Central memory CD8-positive, alpha-beta T cell (primary cell): Measurements from ENCODE around the gene SCP2.

Source experiments
- ATAC-seq: fragments of 150-1000 bp; cut with Tn5 transposase; replicated peaks from 2 replicates; pipeline ENCODE4 v1.10.0; 2022; ENCODE audit warnings: mild to moderate bottlenecking, moderate FRiP score, moderate number of reproducible peaks; ENCODE audit not compliant: poor library complexity, severe bottlenecking; ENCODE audit errors: extremely low read depth
- DNase-seq, 2 donors: peaks; one replicate each; pipeline ENCODE4 v3.0.0; 2021; ENCODE audit warnings: low spot score in 2 of 2
- H3K27ac Mint-ChIP-seq: one replicate; pipeline ENCODE4 v1.8.0; 2022; ENCODE audit warnings: low read depth, mild to moderate bottlenecking, moderate library complexity, mixed read lengths
- H3K27me3 Mint-ChIP-seq: one replicate; pipeline ENCODE4 v1.8.0; 2022; ENCODE audit warnings: mixed read lengths
- H3K36me3 Mint-ChIP-seq: one replicate; pipeline ENCODE4 v1.8.0; 2022; ENCODE audit warnings: mild to moderate bottlenecking, moderate library complexity, mixed read lengths; ENCODE audit not compliant: insufficient read depth
- H3K4me1 Mint-ChIP-seq: one replicate; pipeline ENCODE4 v1.8.0; 2022; ENCODE audit warnings: mixed read lengths
- H3K4me3 Mint-ChIP-seq: one replicate; pipeline ENCODE4 v1.8.0; 2022; ENCODE audit warnings: mild to moderate bottlenecking, moderate library complexity, mixed read lengths
- H3K9me3 Mint-ChIP-seq: one replicate; pipeline ENCODE4 v1.8.0; 2022; ENCODE audit warnings: mixed read lengths

SCP2 gene

GRCh38 chr1:52927212-52928014, at the start of gene SCP2:
Gene SCP2 (plus strand): TSS chr1:52927276. CDS start chr1:52927397, 121 bp downstream.
- Mint-ChIP-seq H3K4me1 (peaks cover 18% of the 10 kb centered on the region), H3K36me3 (peaks cover 8% of the 10 kb centered on the region), H3K27me3 (no peaks in the 10 kb centered on the region), H3K4me3 (peak within 1 kb of the TSS; percentile 83), H3K9me3 (no peaks in the 10 kb centered on the region), H3K27ac (peak within 1 kb of the TSS; percentile 81)
- DNase-seq (peak; percentile 51 to 61), ATAC-seq (peak; percentile 90)

- DNase-seq = no peak
- Mint-ChIP-seq H3K27me3 (peaks cover 6% of the 10 kb centered on the region), H3K36me3 (no peaks in the 10 kb centered on the region), H3K4me3 (no peak overlapping the region), H3K4me1 (no peaks in the 10 kb centered on the region), H3K27ac (no peak overlapping the region), H3K9me3 (no peaks in the 10 kb centered on the region)
- no peak for ATAC-seq
These were observed 49.5 kb upstream of the SCP2 start for GRCh38 chr1:52877554-52877953.

GRCh38 chr1:52880206-52880605, 46.9 kb upstream of the SCP2 start:
- no peak overlapping the region for H3K4me3 Mint-ChIP-seq
- no peak for ATAC-seq
- H3K9me3 Mint-ChIP-seq = no peaks in the 10 kb centered on the region
- no peak for DNase-seq
- H3K36me3 Mint-ChIP-seq = no peaks in the 10 kb centered on the region
- no peaks in the 10 kb centered on the region for H3K4me1 Mint-ChIP-seq
- H3K27ac Mint-ChIP-seq = no peak overlapping the region
- no peaks in the 10 kb centered on the region for H3K27me3 Mint-ChIP-seq

- no peak for ATAC-seq
- H3K27ac Mint-ChIP-seq = no peak overlapping the region
- H3K27me3 Mint-ChIP-seq = no peaks in the 10 kb centered on the region
- H3K36me3 Mint-ChIP-seq = no peaks in the 10 kb centered on the region
- H3K4me3 Mint-ChIP-seq = no peak overlapping the region
- DNase-seq = no peak
- H3K9me3 Mint-ChIP-seq = no peaks in the 10 kb centered on the region
- no peaks in the 10 kb centered on the region for H3K4me1 Mint-ChIP-seq
These were observed 39.6 kb upstream of the SCP2 start for GRCh38 chr1:52887483-52887882.

- no peaks in the 10 kb centered on the region for H3K4me1 Mint-ChIP-seq
- no peak for ATAC-seq
- no peaks in the 10 kb centered on the region for H3K9me3 Mint-ChIP-seq
- no peak overlapping the region for H3K4me3 Mint-ChIP-seq
- no peak for DNase-seq
- no peak overlapping the region for H3K27ac Mint-ChIP-seq
- no peaks in the 10 kb centered on the region for H3K27me3 Mint-ChIP-seq
- H3K36me3 Mint-ChIP-seq = no peaks in the 10 kb centered on the region
These were observed 34.5 kb upstream of the SCP2 start for GRCh38 chr1:52892424-52893215.

GRCh38 chr1:52899445-52899894, 27.6 kb upstream of the SCP2 start:
- Mint-ChIP-seq H3K9me3 (no peaks in the 10 kb centered on the region), H3K36me3 (no peaks in the 10 kb centered on the region), H3K4me1 (no peaks in the 10 kb centered on the region), H3K27ac (no peak overlapping the region), H3K27me3 (no peaks in the 10 kb centered on the region), H3K4me3 (no peak overlapping the region)
- no peak for DNase-seq
- no peak for ATAC-seq

GRCh38 chr1:52900402-52900801, 26.7 kb upstream of the SCP2 start:
- ATAC-seq = no peak

GRCh38 chr1:52901384-52901783, 25.7 kb upstream of the SCP2 start:
- ATAC-seq (no peak), DNase-seq (no peak)
- Mint-ChIP-seq H3K4me3 (no peak overlapping the region), H3K27ac (no peak overlapping the region), H3K9me3 (no peaks in the 10 kb centered on the region), H3K36me3 (peaks cover 5% of the 10 kb centered on the region), H3K27me3 (no peaks in the 10 kb centered on the region), H3K4me1 (peaks cover 8% of the 10 kb centered on the region)

More at GRCh38 chr1:52900402-52900801, 26.7 kb upstream of the SCP2 start:
- no peaks in the 10 kb centered on the region for H3K36me3 Mint-ChIP-seq
- no peaks in the 10 kb centered on the region for H3K27me3 Mint-ChIP-seq
- H3K4me3 Mint-ChIP-seq = no peak overlapping the region
- no peak for DNase-seq
- H3K27ac Mint-ChIP-seq = no peak overlapping the region
- peaks cover 5% of the 10 kb centered on the region for H3K4me1 Mint-ChIP-seq
- no peaks in the 10 kb centered on the region for H3K9me3 Mint-ChIP-seq

- ATAC-seq = no peak
These were observed 22.7 kb upstream of the SCP2 start for GRCh38 chr1:52904208-52904926.

GRCh38 chr1:52904927-52905698, 22.0 kb upstream of the SCP2 start:
- Mint-ChIP-seq H3K36me3 (peaks cover 11% of the 10 kb centered on the region), H3K9me3 (no peaks in the 10 kb centered on the region), H3K4me3 (no peak overlapping the region), H3K4me1 (peaks cover 8% of the 10 kb centered on the region), H3K27ac (peak overlapping the region; percentile 67), H3K27me3 (no peaks in the 10 kb centered on the region)
- DNase-seq = no peak
- peak; percentile 49 for ATAC-seq

More at GRCh38 chr1:52904208-52904926, 22.7 kb upstream of the SCP2 start:
- peaks cover 8% of the 10 kb centered on the region for H3K4me1 Mint-ChIP-seq
- no peaks in the 10 kb centered on the region for H3K27me3 Mint-ChIP-seq
- H3K4me3 Mint-ChIP-seq = no peak overlapping the region
- no peak for DNase-seq
- no peaks in the 10 kb centered on the region for H3K9me3 Mint-ChIP-seq
- peak overlapping the region; percentile 67 for H3K27ac Mint-ChIP-seq
- peaks cover 10% of the 10 kb centered on the region for H3K36me3 Mint-ChIP-seq

GRCh38 chr1:52906135-52906603, 20.9 kb upstream of the SCP2 start:
- H3K4me3 Mint-ChIP-seq = no peak overlapping the region
- no peaks in the 10 kb centered on the region for H3K9me3 Mint-ChIP-seq
- no peak overlapping the region for H3K27ac Mint-ChIP-seq
- ATAC-seq = no peak
- H3K4me1 Mint-ChIP-seq = peaks cover 8% of the 10 kb centered on the region
- H3K27me3 Mint-ChIP-seq = no peaks in the 10 kb centered on the region
- no peak for DNase-seq
- H3K36me3 Mint-ChIP-seq = peaks cover 11% of the 10 kb centered on the region
